Left lung (tissue), 10 donors: ENCODE data around the gene HSD17B1. TPM values are rescaled to one million over a fixed set of nuclear protein-coding genes. Genes with fewer than 3 reads are reported as not detected.

ENCODE experiments used
- ATAC-seq: fragments of 200-7000 bp; cut with Tn5 transposase; one replicate; pipeline ENCODE4 v1.9.1; 2020; ENCODE audit warnings: moderate library complexity
- DNase-seq, 4 donors: peaks; one replicate each; pipeline ENCODE4 v3.0.0-alpha.2; 2013 to 2020
- H3K27ac ChIP-seq, 2 donors: fragments of 200-600 bp; sonication (generic) in 1 of 2; one replicate each; pipeline versions ENCODE4 v1.5.0 to v1.8.0; 2020 to 2021
- H3K27me3 ChIP-seq, 2 donors: fragments of 200-600 bp; sonication (generic) in 1 of 2; one replicate each; pipeline versions ENCODE4 v1.5.0 to v1.8.0; 2020 to 2021
- H3K36me3 ChIP-seq, 2 donors: fragments of 200-600 bp; sonication (generic) in 1 of 2; one replicate each; pipeline versions ENCODE4 v1.5.0 to v1.8.0; 2020 to 2021
- H3K4me1 ChIP-seq, 2 donors: fragments of 200-600 bp; one replicate each; pipeline ENCODE4 v1.8.0; 2021
- H3K4me3 ChIP-seq, 2 donors: fragments of 200-600 bp; sonication (generic) in 1 of 2; one replicate each; pipeline versions ENCODE4 v1.5.0 to v1.8.0; 2020 to 2021; ENCODE audit warnings: mild to moderate bottlenecking in 1 of 2
- H3K9me3 ChIP-seq, 2 donors: fragments of 200-600 bp; sonication (generic) in 1 of 2; one replicate each; pipeline versions ENCODE4 v1.5.0 to v1.8.0; 2020 to 2021
- CTCF ChIP-seq, 2 donors: fragments of 200-600 bp; sonication (generic) in 1 of 2; IDR thresholded peaks; one replicate each; pipeline versions ENCODE4 v1.5.0 to v1.8.0; 2021; ENCODE audit warnings: antibody characterized with exemption in 2 of 2
- intact Hi-C, 2 donors: fragments of 100-400 bp; cut with DNase I; formaldehyde crosslinking; loops; one replicate each; pipeline versions ENCODE4 v1.11.2 to v1.14.2; 2022
- polyA plus RNA-seq, 6 donors: library from polyadenylated mRNA; unstranded; fragments of 120-200 nt; gene quantifications; one replicate each; pipeline ENCODE4 v1.2.1, GENCODE V29; 2013; ENCODE audit not compliant: insufficient read length in 6 of 6
- total RNA-seq, 2 donors: library from RNA; stranded (reverse); fragmentation: NEBNext Ultra II Directional; extraction: Animal tissue kit (Norgen Biotek cat#: 25700); gene quantifications; one replicate each; pipeline ENCODE4 v1.2.1, GENCODE V29; 2021
- donor health status: DM: no; HTN: yes; CAD: no.
- donor health status: DM: no; HTN: no; CAD: no.

The HSD17B1 gene
- total and polyA plus RNA-seq, 8 donors = 1.2 to 5.8 (median 4.2) TPM

GRCh38 chr17:42530952-42531454 is 21.7 kb upstream of the HSD17B1 start:
- no peak overlapping the region for H3K4me3 ChIP-seq
- H3K36me3 ChIP-seq = no peaks in the 10 kb centered on the region
- H3K9me3 ChIP-seq = no peaks in the 10 kb centered on the region
- ATAC-seq = no peak
- H3K27me3 ChIP-seq = no peaks in the 10 kb centered on the region
- DNase-seq = no peak
- intact Hi-C loops = no loop called here
- no peak overlapping the region for H3K27ac ChIP-seq
- peaks cover 14 to 40% of the 10 kb centered on the region in 2 donors for H3K4me1 ChIP-seq
- no peak for TF ChIP-seq CTCF (IDR thresholded peaks at IDR 0.05)

DNA sequence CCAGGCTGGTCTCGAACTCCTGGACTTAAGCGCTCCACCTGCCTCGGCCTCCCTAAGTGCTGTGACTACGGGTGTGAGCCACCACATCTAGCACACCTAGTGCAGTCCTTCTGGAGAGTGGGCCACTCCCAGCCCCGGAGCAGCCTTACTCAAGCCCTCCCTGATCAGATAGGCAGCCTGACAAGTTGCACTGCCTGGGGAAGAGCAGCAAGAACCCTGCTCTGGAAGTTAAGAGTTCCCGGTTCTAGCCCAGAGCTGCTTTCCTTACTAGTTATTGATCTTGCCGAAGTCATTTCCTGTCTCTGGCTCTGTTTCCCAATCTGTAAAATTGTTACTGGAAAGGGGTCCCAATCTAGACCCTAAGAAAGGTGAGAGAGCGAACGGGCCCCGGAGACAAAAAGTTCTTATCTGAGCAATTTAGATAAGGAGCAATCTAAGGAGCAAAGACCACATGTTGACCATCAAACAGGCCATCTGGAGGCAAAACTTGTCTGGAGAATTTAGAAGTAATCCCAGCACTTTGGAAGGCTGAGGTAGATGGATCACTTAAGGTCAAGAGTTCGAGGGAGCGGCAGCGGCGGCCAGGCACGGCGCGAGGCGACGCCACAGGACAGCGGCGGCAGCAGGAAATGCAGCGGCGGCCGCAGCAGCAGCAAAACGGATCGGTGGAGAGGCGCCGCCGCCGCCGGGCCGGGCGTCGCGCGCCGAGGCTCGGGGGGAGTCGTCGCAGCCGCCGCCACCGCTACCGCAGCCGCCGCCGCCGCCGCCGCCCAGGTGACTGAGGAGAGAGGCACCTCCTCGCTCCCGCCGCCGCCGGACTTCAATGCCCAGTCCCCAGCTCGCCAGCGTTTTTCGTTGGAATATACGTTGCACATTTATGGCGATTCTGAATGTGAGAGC is 21.0 kb upstream of the HSD17B1 start:
- Histone ChIP-seq H3K9me3 (no peaks in the 10 kb centered on the region), H3K36me3 (no peaks in the 10 kb centered on the region), H3K4me3 (peak overlapping the region; percentile 31 to 45), H3K27me3 (no peaks in the 10 kb centered on the region), H3K4me1 (peaks cover 9 to 36% of the 10 kb centered on the region in 2 donors), H3K27ac (peak overlapping the region; percentile 65 to 81)
- intact Hi-C loops = no loop called here
- peak; percentile 40 to 57 for TF ChIP-seq CTCF (IDR thresholded peaks at IDR 0.05)
- ATAC-seq = peak; percentile 37
- peak; percentile 49 to 94 (median 68) for DNase-seq

GRCh38 chr17:42535155-42536047 is 17.3 kb upstream of the HSD17B1 start:
- Histone ChIP-seq H3K4me3 (peak overlapping the region; percentile 61 to 77), H3K36me3 (peaks cover 0 to 22% of the 10 kb centered on the region in 2 donors), H3K4me1 (peaks cover 10 to 39% of the 10 kb centered on the region in 2 donors), H3K9me3 (no peaks in the 10 kb centered on the region), H3K27me3 (no peaks in the 10 kb centered on the region), H3K27ac (peak overlapping the region; percentile 87 to 93)
- no peak for TF ChIP-seq CTCF (IDR thresholded peaks at IDR 0.05)
- ATAC-seq = no peak
- intact Hi-C loops = no loop called here
- DNase-seq = no peak

DNA sequence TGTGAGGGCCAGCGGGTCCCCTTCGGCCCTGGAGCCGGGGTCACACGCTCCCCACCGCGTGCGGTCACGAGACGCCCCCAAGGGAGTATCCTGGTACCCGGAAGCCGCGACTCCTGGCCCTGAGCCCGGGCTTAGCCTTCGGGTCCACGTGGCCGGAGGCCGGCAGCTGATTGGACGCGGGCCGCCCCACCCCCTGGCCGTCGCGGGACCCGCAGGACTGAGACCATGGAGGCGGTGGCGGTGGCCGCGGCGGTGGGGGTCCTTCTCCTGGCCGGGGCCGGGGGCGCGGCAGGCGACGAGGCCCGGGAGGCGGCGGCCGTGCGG is 16.7 kb upstream of the HSD17B1 start, which contains the start of gene NAGLU:
Gene NAGLU, plus strand, starts transcription at position 194 of the 324 bp plus-strand sequence. Its CDS starts 32 bp downstream, at position 226.
- Histone ChIP-seq H3K27me3 (no peaks in the 10 kb centered on the region), H3K9me3 (no peaks in the 10 kb centered on the region), H3K4me1 (peaks cover 10 to 36% of the 10 kb centered on the region in 2 donors), H3K4me3 (peak within 1 kb of the TSS; percentile 61 to 77), H3K36me3 (peaks cover 0 to 28% of the 10 kb centered on the region in 2 donors), H3K27ac (peak within 1 kb of the TSS; percentile 87 to 93)
- DNase-seq = peak; percentile 93 to 99 (median 96)
- intact Hi-C loops = no loop called here
- TF ChIP-seq CTCF (IDR thresholded peaks at IDR 0.05) = no peak
- peak; percentile 89 for ATAC-seq
